Measurements from ENCODE around the gene SAXO2.
"Not testable (repeated sequence)": the region's sequence is repeated elsewhere in the genome, so short reads cannot be mapped to it uniquely, and the experiment has no call there.

SAXO2 gene

GRCh38 chr15:82313446-82313845 lies 50.8 kb downstream of the SAXO2 start:
- no peak for TF ChIP-seq CTCF (IDR thresholded peaks at IDR 0.05; ENCODE audit: insufficient read depth, low read depth, low read length, missing control alignments)
- H3K4me3 ChIP-seq (ENCODE audit: low read length): no peak overlapping the region
- no peak for DNase-seq (ENCODE audit: low read depth)

- DNase-seq (ENCODE audit: low read depth): not testable (repeated sequence)
Measured at GRCh38 chr15:82313951-82314768, 51.5 kb downstream of the SAXO2 start.

GRCh38 chr15:82314769-82315518 lies 52.3 kb downstream of the SAXO2 start:
- TF ChIP-seq CTCF (IDR thresholded peaks at IDR 0.05; ENCODE audit: insufficient read depth, low read depth, low read length, missing control alignments): no peak
- DNase-seq (ENCODE audit: low read depth): no peak
- no peak overlapping the region for H3K4me3 ChIP-seq (ENCODE audit: low read length)

More at GRCh38 chr15:82313951-82314768, 51.5 kb downstream of the SAXO2 start:
- not testable (repeated sequence) for H3K4me3 ChIP-seq (ENCODE audit: low read length)

- no peak for DNase-seq (ENCODE audit: low read depth)
- no peak overlapping the region for H3K4me3 ChIP-seq (ENCODE audit: low read length)
- TF ChIP-seq CTCF (IDR thresholded peaks at IDR 0.05; ENCODE audit: insufficient read depth, low read depth, low read length, missing control alignments): no peak
Measured at GRCh38 chr15:82315519-82316246, 53.1 kb downstream of the SAXO2 start.

GRCh38 chr15:82316247-82317090 lies 53.9 kb downstream of the SAXO2 start:
- not testable (repeated sequence) for DNase-seq (ENCODE audit: low read depth); H3K4me3 ChIP-seq (ENCODE audit: low read length)

- TF ChIP-seq CTCF (IDR thresholded peaks at IDR 0.05; ENCODE audit: insufficient read depth, low read depth, low read length, missing control alignments): no peak
- H3K4me3 ChIP-seq (ENCODE audit: low read length): no peak overlapping the region
- DNase-seq (ENCODE audit: low read depth): no peak
Measured at GRCh38 chr15:82317091-82317489, 54.5 kb downstream of the SAXO2 start.

GRCh38 chr15:82317516-82317915 lies 54.9 kb downstream of the SAXO2 start:
- not testable (repeated sequence) for H3K4me3 ChIP-seq (ENCODE audit: low read length); DNase-seq (ENCODE audit: low read depth)

- not testable (repeated sequence) for H3K4me3 ChIP-seq (ENCODE audit: low read length); DNase-seq (ENCODE audit: low read depth)
Measured at GRCh38 chr15:82318281-82318680, 55.7 kb downstream of the SAXO2 start.

GRCh38 chr15:82319522-82320278 lies 57.1 kb downstream of the SAXO2 start:
- not testable (repeated sequence) for H3K4me3 ChIP-seq (ENCODE audit: low read length); DNase-seq (ENCODE audit: low read depth)

GRCh38 chr15:82320861-82321260 lies 58.2 kb downstream of the SAXO2 start:
- not testable (repeated sequence) for DNase-seq (ENCODE audit: low read depth)

GRCh38 chr15:82322488-82322887 lies 59.9 kb downstream of the SAXO2 start:
- not testable (repeated sequence) for H3K4me3 ChIP-seq (ENCODE audit: low read length); DNase-seq (ENCODE audit: low read depth)

More at GRCh38 chr15:82320861-82321260, 58.2 kb downstream of the SAXO2 start:
- not testable (repeated sequence) for H3K4me3 ChIP-seq (ENCODE audit: low read length)

GRCh38 chr15:82324831-82325230 lies 62.2 kb downstream of the SAXO2 start:
- not testable (repeated sequence) for DNase-seq (ENCODE audit: low read depth); H3K4me3 ChIP-seq (ENCODE audit: low read length)
